ENCODE measurements around the gene SLC39A6. TPM values are rescaled to one million over a fixed set of nuclear protein-coding genes. Genes with fewer than 3 reads are reported as not detected.

SLC39A6 gene
- total and polyA plus RNA-seq, 2 of the 13 experiments (the other 11 are each of a cell fraction or from before 2014, with no cell fraction given) = 41.7 to 59.2 TPM

GRCh38 chr18:36067055-36067957 is 61.8 kb downstream of the SLC39A6 start, which contains the start of gene RPRD1A (continued):
- TF ChIP-seq ZNF556 (CRISPR knock-in tag; IDR thresholded peaks at IDR 0.05; ENCODE audit: borderline replicate concordance) (peak; percentile 75; the same call in 1 of the 2 replicates), ZNF652 (CRISPR knock-in tag; IDR thresholded peaks at IDR 0.05; ENCODE audit: borderline replicate concordance, low read depth) (no peak), KDM3A (CRISPR knock-in tag; IDR thresholded peaks at IDR 0.05; ENCODE audit: low read depth) (peak; percentile 57; the same call in 1 of the 2 replicates), FOXC1 (CRISPR knock-in tag; IDR thresholded peaks at IDR 0.05; ENCODE audit: borderline replicate concordance) (peak; percentile 66; the same call in 1 of the 2 replicates), ZNF83 (CRISPR knock-in tag; IDR thresholded peaks at IDR 0.05; ENCODE audit: borderline replicate concordance) (no peak; the same call in 1 of the 2 replicates), ATF1 (CRISPR knock-in tag; IDR thresholded peaks at IDR 0.05) (peak; percentile 92), SP4 (CRISPR knock-in tag; IDR thresholded peaks at IDR 0.05) (peak; percentile 91), KMT2A (CRISPR knock-in tag; IDR thresholded peaks at IDR 0.05) (peak; percentile 98), ZNF143 (CRISPR knock-in tag; IDR thresholded peaks at IDR 0.05) (peak; percentile 72), NR2F1 (CRISPR knock-in tag; IDR thresholded peaks at IDR 0.05) (no peak), MED13 (CRISPR knock-in tag; IDR thresholded peaks at IDR 0.05) (0 out of 2 replicates have a peak, but pooled peaks have one; percentile 53), ZNF550 (CRISPR knock-in tag; IDR thresholded peaks at IDR 0.05; ENCODE audit: borderline replicate concordance) (no peak), RORA (CRISPR knock-in tag; IDR thresholded peaks at IDR 0.05) (no peak), CEBPZ (IDR thresholded peaks at IDR 0.05; ENCODE audit: low read length) (no peak), ZSCAN9 (CRISPR knock-in tag; IDR thresholded peaks at IDR 0.05; ENCODE audit: borderline replicate concordance) (0 out of 2 replicates have a peak, but pooled peaks have one; percentile 37), ZNF781 (CRISPR knock-in tag; IDR thresholded peaks at IDR 0.05; ENCODE audit: borderline replicate concordance, not compliant biosample characterization) (peak; percentile 23), GATAD1 (CRISPR knock-in tag; IDR thresholded peaks at IDR 0.05) (peak; percentile 82), MLX (CRISPR knock-in tag; IDR thresholded peaks at IDR 0.05) (peak; percentile 46), IKZF5 (CRISPR knock-in tag; IDR thresholded peaks at IDR 0.05) (peak; percentile 74; the same call in 1 of the 2 replicates), SALL1 (CRISPR knock-in tag; IDR thresholded peaks at IDR 0.05) (peak; percentile 90), TBX2 (CRISPR knock-in tag; IDR thresholded peaks at IDR 0.05; ENCODE audit: borderline replicate concordance) (peak; percentile 54; the same call in 1 of the 2 replicates), ZBTB14 (CRISPR knock-in tag; IDR thresholded peaks at IDR 0.05) (no peak), KDM5B (CRISPR knock-in tag; IDR thresholded peaks at IDR 0.05; ENCODE audit: borderline replicate concordance) (peak; percentile 66; the same call in 1 of the 2 replicates), ATRX (CRISPR knock-in tag; IDR thresholded peaks at IDR 0.05; ENCODE audit: borderline replicate concordance) (no peak)
